Measurements from ENCODE around the gene PIK3R2.

DNA sequence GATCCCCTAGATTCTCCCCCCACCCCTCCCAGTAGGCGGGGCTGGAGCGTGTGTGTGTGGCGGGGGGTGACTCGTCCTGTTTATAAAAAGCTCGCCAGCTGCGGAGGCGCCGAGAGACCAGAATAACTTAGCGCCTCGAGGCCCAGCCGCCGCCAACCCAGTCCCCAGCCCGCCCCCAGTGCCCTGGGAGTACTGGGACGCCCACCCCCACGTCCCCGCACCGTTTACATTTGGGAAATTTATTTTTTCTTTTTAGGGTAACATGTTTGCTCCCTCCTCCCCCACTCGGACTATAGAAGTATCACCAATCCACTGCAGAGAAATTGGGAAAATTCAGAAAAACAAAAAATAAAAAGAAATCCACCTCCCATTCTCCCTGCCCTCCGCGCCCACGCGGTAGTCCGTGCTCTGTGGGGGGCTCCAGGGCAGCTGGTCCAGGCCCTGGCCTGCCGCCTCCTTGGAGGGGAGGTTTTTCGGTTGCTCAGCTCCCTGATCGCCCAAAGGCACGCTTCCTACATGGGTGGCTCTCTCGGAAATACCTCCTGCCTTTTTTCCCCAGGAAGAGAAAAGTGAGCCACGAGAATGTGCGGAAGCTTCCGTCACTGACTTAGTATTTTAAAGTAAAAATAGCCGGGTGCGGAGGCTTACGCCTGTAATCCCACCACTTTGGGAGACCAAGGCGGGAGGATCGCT is 52.4 kb downstream of the PIK3R2 start:
- TF ChIP-seq, protein P1, sequence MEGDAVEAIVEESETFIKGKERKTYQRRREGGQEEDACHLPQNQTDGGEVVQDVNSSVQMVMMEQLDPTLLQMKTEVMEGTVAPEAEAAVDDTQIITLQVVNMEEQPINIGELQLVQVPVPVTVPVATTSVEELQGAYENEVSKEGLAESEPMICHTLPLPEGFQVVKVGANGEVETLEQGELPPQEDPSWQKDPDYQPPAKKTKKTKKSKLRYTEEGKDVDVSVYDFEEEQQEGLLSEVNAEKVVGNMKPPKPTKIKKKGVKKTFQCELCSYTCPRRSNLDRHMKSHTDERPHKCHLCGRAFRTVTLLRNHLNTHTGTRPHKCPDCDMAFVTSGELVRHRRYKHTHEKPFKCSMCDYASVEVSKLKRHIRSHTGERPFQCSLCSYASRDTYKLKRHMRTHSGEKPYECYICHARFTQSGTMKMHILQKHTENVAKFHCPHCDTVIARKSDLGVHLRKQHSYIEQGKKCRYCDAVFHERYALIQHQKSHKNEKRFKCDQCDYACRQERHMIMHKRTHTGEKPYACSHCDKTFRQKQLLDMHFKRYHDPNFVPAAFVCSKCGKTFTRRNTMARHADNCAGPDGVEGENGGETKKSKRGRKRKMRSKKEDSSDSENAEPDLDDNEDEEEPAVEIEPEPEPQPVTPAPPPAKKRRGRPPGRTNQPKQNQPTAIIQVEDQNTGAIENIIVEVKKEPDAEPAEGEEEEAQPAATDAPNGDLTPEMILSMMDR (conservative IDR thresholded peaks at IDR 0.05; ENCODE audit: low read depth, low read length) = no peak
- no peak for TF ChIP-seq EZH2 (IDR thresholded peaks at IDR 0.05; ENCODE audit: borderline replicate concordance, low read depth, low read length, poor library complexity, severe bottlenecking)

All from A673 (cell line).